Uterus (tissue), 2 donors: ENCODE data around the gene AKR1D1.

Experiments
- CTCF ChIP-seq, 4 experiments: fragments of 200-600 bp in 2 of 4; fragments of 450-650 bp in 2 of 4; sonication (generic) in 2 of 4; IDR thresholded peaks; one replicate each; pipeline ENCODE4 v1.5.1; 2016 to 2019; ENCODE audit warnings: antibody characterized with exemption in 4 of 4, mild to moderate bottlenecking in 2 of 4, moderate library complexity in 1 of 4
- POLR2A ChIP-seq, 2 donors: fragments of 450-650 bp; IDR thresholded peaks; one replicate each; pipeline ENCODE4 v1.6.1; 2016; ENCODE audit warnings: antibody characterized with exemption in 2 of 2, mild to moderate bottlenecking in 1 of 2, moderate library complexity in 1 of 2

- TF ChIP-seq POLR2A (IDR thresholded peaks at IDR 0.05): no peak
- TF ChIP-seq CTCF (IDR thresholded peaks at IDR 0.05): no peak
Measured at GRCh38 chr7:138154661-138155060, 78.4 kb downstream of the AKR1D1 start.
